ENCODE data around the gene FOXP3. TPM values are rescaled to one million over a fixed set of nuclear protein-coding genes. Genes with fewer than 3 reads are reported as not detected.

The FOXP3 gene
- total and polyA plus RNA-seq, 2 experiments from 2014 or later: 0.03 TPM; not detected in 1

DNA sequence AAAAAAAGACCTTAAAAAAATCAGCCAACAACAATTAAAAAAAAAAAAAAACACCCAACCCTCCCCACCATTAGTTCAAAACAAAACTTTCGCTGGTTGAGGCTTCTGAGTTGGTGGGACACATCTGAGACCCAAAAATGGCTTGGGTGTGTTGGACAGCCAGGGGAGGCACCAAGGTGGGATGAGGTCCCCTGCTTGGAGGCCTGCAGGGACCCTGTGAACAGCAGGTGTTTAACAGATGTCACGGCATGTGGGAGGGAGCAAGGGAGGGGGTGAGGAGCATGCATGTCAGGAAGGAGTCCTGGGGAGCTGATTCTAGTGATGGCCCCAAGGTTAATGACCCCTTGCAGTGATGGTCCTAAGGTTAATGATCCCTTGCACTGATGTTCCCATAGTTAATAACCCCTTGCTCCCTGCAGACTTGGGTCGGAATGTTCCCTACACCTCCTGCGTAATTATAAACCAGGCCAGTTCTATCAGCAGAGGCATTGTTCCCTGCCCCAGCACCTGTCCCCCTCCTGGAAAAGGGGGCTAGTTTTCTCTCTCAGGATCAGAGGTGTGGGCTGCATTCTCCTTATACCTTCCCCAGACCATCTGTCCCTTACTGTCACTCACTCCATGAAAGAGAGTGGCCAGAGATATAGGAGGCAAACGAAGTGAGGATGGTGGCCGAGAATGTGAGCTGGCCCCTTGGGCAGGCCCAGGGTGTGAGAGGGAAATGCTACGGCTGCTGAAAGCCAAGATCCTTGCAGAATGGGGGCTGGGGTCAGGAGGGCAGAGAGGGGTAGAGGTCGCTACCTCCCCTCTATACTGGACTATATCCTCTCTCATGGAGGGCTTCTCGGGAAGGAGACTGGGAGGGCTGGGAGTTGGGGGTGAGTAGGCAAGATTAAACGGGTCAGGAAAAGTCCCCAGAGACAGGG is 2.3 kb upstream of the FOXP3 start:
- H3K4me3 ChIP-seq: no peak overlapping the region
- no peaks in the 10 kb centered on the region for H3K36me3 ChIP-seq (replicated peaks; ENCODE audit: insufficient read depth, low read depth)
- H4K20me1 ChIP-seq (ENCODE audit: insufficient read depth, poor library complexity, severe bottlenecking): no peaks in the 10 kb centered on the region
- H3K27me3 ChIP-seq: no peaks in the 10 kb centered on the region
- TF ChIP-seq, protein P1, sequence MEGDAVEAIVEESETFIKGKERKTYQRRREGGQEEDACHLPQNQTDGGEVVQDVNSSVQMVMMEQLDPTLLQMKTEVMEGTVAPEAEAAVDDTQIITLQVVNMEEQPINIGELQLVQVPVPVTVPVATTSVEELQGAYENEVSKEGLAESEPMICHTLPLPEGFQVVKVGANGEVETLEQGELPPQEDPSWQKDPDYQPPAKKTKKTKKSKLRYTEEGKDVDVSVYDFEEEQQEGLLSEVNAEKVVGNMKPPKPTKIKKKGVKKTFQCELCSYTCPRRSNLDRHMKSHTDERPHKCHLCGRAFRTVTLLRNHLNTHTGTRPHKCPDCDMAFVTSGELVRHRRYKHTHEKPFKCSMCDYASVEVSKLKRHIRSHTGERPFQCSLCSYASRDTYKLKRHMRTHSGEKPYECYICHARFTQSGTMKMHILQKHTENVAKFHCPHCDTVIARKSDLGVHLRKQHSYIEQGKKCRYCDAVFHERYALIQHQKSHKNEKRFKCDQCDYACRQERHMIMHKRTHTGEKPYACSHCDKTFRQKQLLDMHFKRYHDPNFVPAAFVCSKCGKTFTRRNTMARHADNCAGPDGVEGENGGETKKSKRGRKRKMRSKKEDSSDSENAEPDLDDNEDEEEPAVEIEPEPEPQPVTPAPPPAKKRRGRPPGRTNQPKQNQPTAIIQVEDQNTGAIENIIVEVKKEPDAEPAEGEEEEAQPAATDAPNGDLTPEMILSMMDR (IDR thresholded peaks at IDR 0.05; ENCODE audit: poor library complexity): no peak
- TF ChIP-seq EZH2 (IDR thresholded peaks at IDR 0.05; ENCODE audit: borderline replicate concordance) (no peak), EZH2phosphoT487 (IDR thresholded peaks at IDR 0.05; ENCODE audit: low read depth, severe bottlenecking, unreplicated experiment) (no peak)
- no peaks in the 10 kb centered on the region for H3K9me2 ChIP-seq (replicated peaks; ENCODE audit: insufficient read depth)
- WGBS (ENCODE audit: low lambda C conversion rate, missing lambda C conversion rate): 72% methylated on average over 10 of the region's 10 CpGs
- H3K4me2 ChIP-seq: no peak overlapping the region
- no peak overlapping the region for H3K27ac ChIP-seq
- H3K9me3 ChIP-seq (ENCODE audit: low read depth): no peaks in the 10 kb centered on the region
- no peak for DNase-seq (ENCODE audit: low spot score)
- H2AFZ ChIP-seq: no peak overlapping the region
- peaks cover 6% of the 10 kb centered on the region for H3K4me1 ChIP-seq (ENCODE audit: insufficient read depth)
- H3K79me2 ChIP-seq: peaks cover 18% of the 10 kb centered on the region

- H2AFZ ChIP-seq: no peak overlapping the region
- DNase-seq (ENCODE audit: low spot score): no peak
- no peaks in the 10 kb centered on the region for H3K27me3 ChIP-seq
- H4K20me1 ChIP-seq (ENCODE audit: insufficient read depth, poor library complexity, severe bottlenecking): no peaks in the 10 kb centered on the region
- H3K9me3 ChIP-seq (ENCODE audit: low read depth): no peaks in the 10 kb centered on the region
- no peaks in the 10 kb centered on the region for H3K79me2 ChIP-seq
- TF ChIP-seq EZH2phosphoT487 (IDR thresholded peaks at IDR 0.05; ENCODE audit: low read depth, severe bottlenecking, unreplicated experiment): no peak
- 82% methylated on average over 10 of the region's 10 CpGs for WGBS (ENCODE audit: low lambda C conversion rate, missing lambda C conversion rate)
- H3K4me1 ChIP-seq (ENCODE audit: insufficient read depth): no peaks in the 10 kb centered on the region
- H3K36me3 ChIP-seq (replicated peaks; ENCODE audit: insufficient read depth, low read depth): no peaks in the 10 kb centered on the region
- no peaks in the 10 kb centered on the region for H3K9me2 ChIP-seq (replicated peaks; ENCODE audit: insufficient read depth)
- no peak overlapping the region for H3K27ac ChIP-seq
- H3K4me2 ChIP-seq: no peak overlapping the region
- H3K4me3 ChIP-seq: no peak overlapping the region
These were observed 879 bp downstream of the FOXP3 start for GRCh38 chrX:49263631-49264030.

DNA sequence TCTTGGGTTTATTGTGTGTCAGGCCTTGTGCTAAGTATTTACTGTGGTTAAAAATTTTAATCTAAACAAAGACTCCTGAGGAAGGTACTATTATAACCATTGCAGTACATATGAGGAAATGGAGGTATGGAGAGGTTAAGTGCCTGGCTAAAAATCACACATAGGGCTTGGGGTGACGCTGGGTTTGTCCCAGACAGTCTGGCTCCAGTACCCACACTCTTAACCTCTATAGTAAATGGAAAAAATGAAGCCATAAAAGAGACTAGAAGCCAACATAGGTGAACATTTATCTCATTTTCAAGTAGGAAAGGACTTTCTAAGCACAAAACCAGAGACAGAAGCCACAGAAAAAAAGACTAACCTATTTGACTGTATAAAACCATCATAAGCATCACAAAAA is 1.9 kb downstream of the FOXP3 start:
- Histone ChIP-seq H3K4me3 (no peak overlapping the region), H3K9me3 (ENCODE audit: low read depth) (no peaks in the 10 kb centered on the region), H2AFZ (no peak overlapping the region), H3K27me3 (no peaks in the 10 kb centered on the region), H3K4me2 (no peak overlapping the region), H3K27ac (no peak overlapping the region), H3K79me2 (no peaks in the 10 kb centered on the region), H3K9me2 (replicated peaks; ENCODE audit: insufficient read depth) (no peaks in the 10 kb centered on the region), H3K36me3 (replicated peaks; ENCODE audit: insufficient read depth, low read depth) (no peaks in the 10 kb centered on the region), H3K4me1 (ENCODE audit: insufficient read depth) (no peaks in the 10 kb centered on the region), H4K20me1 (ENCODE audit: insufficient read depth, poor library complexity, severe bottlenecking) (no peaks in the 10 kb centered on the region)
- 48% methylated on average over 1 of the region's 1 CpG for WGBS (ENCODE audit: low lambda C conversion rate, missing lambda C conversion rate)
- TF ChIP-seq EZH2phosphoT487 (IDR thresholded peaks at IDR 0.05; ENCODE audit: low read depth, severe bottlenecking, unreplicated experiment) (no peak), EZH2 (IDR thresholded peaks at IDR 0.05; ENCODE audit: borderline replicate concordance) (no peak)
- TF ChIP-seq, protein P1 (IDR thresholded peaks at IDR 0.05; ENCODE audit: poor library complexity): no peak
- no peak for DNase-seq (ENCODE audit: low spot score)

DNA sequence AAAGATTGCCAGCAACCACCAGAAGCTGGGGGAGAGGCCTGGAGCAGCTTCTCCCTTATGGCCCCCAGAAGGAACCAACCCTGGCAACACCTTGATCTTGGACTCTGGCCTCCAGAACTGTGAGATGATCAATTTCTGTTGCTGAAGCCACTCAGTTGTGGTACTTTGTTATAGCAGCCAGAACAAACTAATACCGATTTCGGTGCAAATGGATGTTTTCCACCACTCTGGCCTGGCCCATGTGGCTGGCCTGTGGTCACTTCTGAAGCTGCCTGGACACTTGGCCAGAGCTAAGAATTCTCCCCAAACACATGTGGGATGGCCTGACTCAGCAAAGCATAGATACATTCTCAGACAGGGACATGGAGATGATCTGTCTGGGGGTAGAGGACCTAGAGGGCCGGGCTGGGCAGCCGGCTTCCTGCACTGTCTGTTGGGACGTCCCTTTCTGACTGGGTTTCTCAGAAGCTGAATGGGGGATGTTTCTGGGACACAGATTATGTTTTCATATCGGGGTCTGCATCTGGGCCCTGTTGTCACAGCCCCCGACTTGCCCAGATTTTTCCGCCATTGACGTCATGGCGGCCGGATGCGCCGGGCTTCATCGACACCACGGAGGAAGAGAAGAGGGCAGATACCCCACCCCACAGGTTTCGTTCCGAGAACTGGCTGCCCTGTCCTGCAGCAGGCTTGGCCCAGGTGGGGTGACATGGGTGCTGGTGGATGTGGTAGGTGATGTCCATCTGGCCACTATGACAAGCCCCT is 4.1 kb downstream of the FOXP3 start:
- H2AFZ ChIP-seq: no peak overlapping the region
- no peak overlapping the region for H3K4me3 ChIP-seq
- H3K9me2 ChIP-seq (replicated peaks; ENCODE audit: insufficient read depth): no peaks in the 10 kb centered on the region
- DNase-seq (ENCODE audit: low spot score): no peak
- H3K27ac ChIP-seq: no peak overlapping the region
- 92% methylated on average over 17 of the region's 17 CpGs for WGBS (ENCODE audit: low lambda C conversion rate, missing lambda C conversion rate)
- no peaks in the 10 kb centered on the region for H4K20me1 ChIP-seq (ENCODE audit: insufficient read depth, poor library complexity, severe bottlenecking)
- no peaks in the 10 kb centered on the region for H3K9me3 ChIP-seq (ENCODE audit: low read depth)
- H3K4me2 ChIP-seq: no peak overlapping the region
- H3K4me1 ChIP-seq (ENCODE audit: insufficient read depth): no peaks in the 10 kb centered on the region
- H3K79me2 ChIP-seq: no peaks in the 10 kb centered on the region
- no peaks in the 10 kb centered on the region for H3K27me3 ChIP-seq
- TF ChIP-seq EZH2 (IDR thresholded peaks at IDR 0.05; ENCODE audit: borderline replicate concordance) (no peak), EZH2phosphoT487 (IDR thresholded peaks at IDR 0.05; ENCODE audit: low read depth, severe bottlenecking, unreplicated experiment) (no peak)
- TF ChIP-seq, protein P1 (IDR thresholded peaks at IDR 0.05; ENCODE audit: poor library complexity): no peak
- H3K36me3 ChIP-seq (replicated peaks; ENCODE audit: insufficient read depth, low read depth): no peaks in the 10 kb centered on the region

All from hepatocyte (in vitro differentiated cells).